Sigmoid colon (tissue), 4 donors: ENCODE data around the gene FOXP1.

ENCODE experiments used
- CTCF ChIP-seq, 4 experiments: fragments of 450-650 bp in 3 of 4; fragments of 200-600 bp in 1 of 4; IDR thresholded peaks; one replicate each; pipeline ENCODE4 v1.5.1; 2016 to 2019; ENCODE audit warnings: antibody characterized with exemption in 4 of 4, mild to moderate bottlenecking in 3 of 4, moderate library complexity in 2 of 4
- EP300 ChIP-seq, 4 donors: sonication (generic); formaldehyde crosslinking; IDR thresholded peaks; one replicate each; pipeline ENCODE4 v1.6.1; 2017; ENCODE audit warnings: antibody characterized with exemption in 4 of 4

- TF ChIP-seq CTCF (IDR thresholded peaks at IDR 0.05) (no peak), EP300 (IDR thresholded peaks at IDR 0.05) (no peak)
These were observed 36.7 kb downstream of the FOXP1 start for GRCh38 chr3:71546821-71547220.
